Right lobe of liver (tissue), 4 donors: ENCODE data around the gene ENTPD7.

Experiments
- CTCF ChIP-seq, 4 donors: fragments of 200-600 bp in 3 of 4; fragments of 450-650 bp in 1 of 4; IDR thresholded peaks; one replicate each; pipeline versions ENCODE4 v1.5.1 to v1.8.0; 2016 to 2022; ENCODE audit warnings: antibody characterized with exemption in 4 of 4, mild to moderate bottlenecking in 2 of 4
- POLR2A ChIP-seq: fragments of 450-650 bp; IDR thresholded peaks from one replicate; pipeline ENCODE4 v1.6.1; 2017; ENCODE audit warnings: antibody characterized with exemption, mild to moderate bottlenecking
- donor health status: DM: no; HTN: no; CAD: no.
- donor health status: DM: no; HTN: no; CAD: no.
- donor health status: DM: no; HTN: yes; CAD: no.

GRCh38 chr10:99674762-99675161 is 15.5 kb downstream of the ENTPD7 start:
- TF ChIP-seq CTCF (IDR thresholded peaks at IDR 0.05) (no peak), POLR2A (no peak)
